Suprapubic skin (tissue), 4 donors: ENCODE measurements around the gene SOSTDC1.
"Not testable (repeated sequence)": the region's sequence is repeated elsewhere in the genome, so short reads cannot be mapped to it uniquely, and the experiment has no call there.

ENCODE experiments used
- CTCF ChIP-seq, 2 donors: fragments of 200-600 bp in 1 of 2; fragments of 450-650 bp in 1 of 2; sonication (generic) in 1 of 2; IDR thresholded peaks; one replicate each; pipeline ENCODE4 v1.5.1; 2016 to 2019; ENCODE audit warnings: antibody characterized with exemption in 2 of 2, mild to moderate bottlenecking in 1 of 2, moderate library complexity in 1 of 2
- POLR2A ChIP-seq, 2 donors: fragments of 450-650 bp; IDR thresholded peaks; one replicate each; pipeline ENCODE4 v1.6.1; 2017; ENCODE audit warnings: antibody characterized with exemption in 2 of 2, mild to moderate bottlenecking in 2 of 2, moderate library complexity in 2 of 2
- POLR2AphosphoS5 ChIP-seq, 3 donors: sonication (generic); formaldehyde crosslinking; IDR thresholded peaks; one replicate each; pipeline ENCODE4 v1.6.1; 2017; ENCODE audit warnings: antibody characterized with exemption in 3 of 3

- not testable (repeated sequence) for TF ChIP-seq CTCF, POLR2A, POLR2AphosphoS5 (IDR thresholded peaks at IDR 0.05)
Observed at GRCh38 chr7:16443871-16444270, 21.7 kb downstream of the SOSTDC1 start.
